NCI-H2107 treated with DMSO at 0.1 percent for 48 hours (cell line): Measurements from ENCODE around the gene LBP.
"Not testable (repeated sequence)": the region's sequence is repeated elsewhere in the genome, so short reads cannot be mapped to it uniquely, and the experiment has no call there.

Experiments
- DNase-seq: peaks from one replicate; lab custom pipeline; 2025; ENCODE audit not compliant: unreplicated experiment; lab: John Stamatoyannopoulos, UW

LBP gene

DNA sequence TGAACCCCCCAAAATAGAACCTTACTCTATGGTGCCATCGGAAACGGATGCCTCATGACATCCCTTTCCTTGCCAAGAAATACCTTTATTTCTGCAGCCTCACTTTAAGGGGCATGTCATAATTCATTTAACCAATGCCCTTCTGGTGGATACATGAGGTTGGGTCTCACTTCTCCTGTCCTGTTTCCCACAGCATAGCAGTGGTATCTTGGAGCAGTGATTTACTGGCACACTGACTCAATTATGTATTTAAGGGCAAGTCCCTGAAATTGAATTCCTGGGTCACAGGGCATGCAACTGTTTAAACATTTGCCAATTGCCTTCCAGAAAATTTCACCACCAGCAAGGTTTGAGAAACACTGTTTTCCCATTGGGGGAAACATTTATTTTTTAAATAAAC lies 639 bp upstream of the LBP start:
- DNase-seq: no peak

DNA sequence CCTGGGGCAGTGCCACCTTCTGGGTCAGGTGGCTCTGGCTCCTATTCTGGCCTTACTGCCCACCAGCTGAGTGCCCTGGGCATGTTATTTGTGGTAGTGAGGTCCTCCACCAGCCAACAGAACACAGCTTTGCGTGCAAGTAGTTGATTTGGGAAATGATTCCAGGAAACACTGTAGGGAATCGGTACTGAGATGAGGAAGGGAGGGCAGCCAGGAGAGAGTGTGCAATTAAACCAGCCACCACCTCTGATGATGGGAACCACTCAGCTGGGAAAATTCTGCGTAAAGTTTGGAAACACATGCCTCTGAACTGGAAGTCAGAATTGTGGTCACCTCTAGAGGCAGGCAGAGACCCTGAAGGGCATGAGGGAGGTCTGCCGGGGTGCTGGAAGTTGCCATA lies 459 bp downstream of the LBP start:
- DNase-seq: no peak

DNA sequence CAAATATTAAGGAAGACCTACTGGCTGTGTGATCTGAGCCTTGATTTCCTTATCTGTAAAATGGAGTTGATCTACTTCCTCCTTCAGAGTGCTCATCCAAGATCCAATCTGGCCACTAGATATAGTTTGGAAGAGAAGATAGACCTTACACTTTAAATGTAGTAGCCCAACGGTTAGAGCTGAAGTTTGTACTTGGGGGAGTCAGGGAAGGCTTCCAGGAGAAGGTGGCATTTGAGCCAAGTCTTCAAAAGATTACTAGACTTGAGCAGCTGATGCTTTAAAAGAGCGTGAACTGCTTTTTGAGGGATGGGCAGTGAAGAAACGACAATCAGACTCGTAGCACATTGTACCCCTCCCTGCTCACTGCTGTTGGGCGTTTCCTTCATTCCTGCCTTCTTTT lies 3.6 kb downstream of the LBP start:
- no peak for DNase-seq

DNA sequence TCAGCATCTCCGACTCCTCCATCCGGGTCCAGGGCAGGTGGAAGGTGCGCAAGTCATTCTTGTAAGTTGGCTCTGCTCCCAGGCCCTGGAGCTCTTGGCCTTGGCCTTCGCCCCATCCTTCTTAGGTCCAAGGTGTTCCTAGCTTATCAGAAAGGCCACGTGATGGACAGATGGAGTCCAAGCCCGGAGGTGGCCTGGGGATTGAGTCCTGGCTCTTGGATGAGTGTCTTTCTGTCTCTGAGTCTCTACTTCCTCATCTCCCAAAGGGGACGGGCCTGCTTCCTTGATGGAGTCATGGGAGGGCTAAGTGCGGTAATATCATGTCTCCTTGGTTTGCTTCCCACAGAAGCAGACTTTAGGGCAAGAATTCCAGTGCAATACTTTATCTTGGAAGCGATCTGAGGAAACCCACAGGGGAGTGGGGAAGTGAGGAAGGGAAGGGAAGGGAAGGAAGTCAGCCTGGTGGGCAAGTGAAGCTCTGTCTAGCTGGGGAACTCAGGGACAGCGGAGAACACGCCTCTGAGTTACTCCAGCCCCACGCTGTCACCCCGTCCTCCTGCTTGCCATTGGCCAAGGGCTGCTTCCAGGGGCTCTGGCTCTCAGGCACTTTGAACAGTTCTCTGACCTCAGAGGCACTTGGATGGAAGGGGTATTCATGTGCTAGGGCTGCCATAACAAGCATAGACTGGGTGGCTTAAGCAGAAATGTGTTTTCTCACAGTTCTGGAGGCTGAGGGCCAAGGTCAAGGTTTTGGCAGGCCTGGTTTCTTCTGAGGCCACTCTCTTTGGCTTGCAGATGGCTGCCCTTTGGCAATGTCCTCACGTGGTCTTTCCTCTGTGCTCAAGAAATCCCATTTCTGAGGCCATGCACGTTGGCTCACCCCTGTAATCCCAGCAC lies 4.8 kb downstream of the LBP start:
- DNase-seq: no peak

DNA sequence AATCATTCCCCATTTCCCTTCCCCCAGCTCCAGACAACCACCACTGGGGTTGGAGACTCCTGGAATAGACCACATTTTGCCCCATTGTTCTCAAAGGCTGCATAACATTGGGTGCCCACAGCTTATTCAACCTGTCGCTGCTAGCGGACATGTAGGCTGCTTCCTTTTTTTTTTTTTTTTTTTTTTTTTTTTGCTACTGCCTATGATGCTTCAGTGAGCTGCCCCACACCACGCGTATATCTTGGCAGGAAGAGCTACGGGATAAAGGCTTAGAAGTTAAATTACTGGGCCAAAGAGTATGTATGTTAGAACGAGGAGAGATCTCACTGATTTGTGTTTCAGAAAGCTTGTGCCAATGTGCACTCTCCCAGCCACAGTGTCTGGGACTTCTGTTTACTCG lies 7.0 kb downstream of the LBP start:
- no peak for DNase-seq

DNA sequence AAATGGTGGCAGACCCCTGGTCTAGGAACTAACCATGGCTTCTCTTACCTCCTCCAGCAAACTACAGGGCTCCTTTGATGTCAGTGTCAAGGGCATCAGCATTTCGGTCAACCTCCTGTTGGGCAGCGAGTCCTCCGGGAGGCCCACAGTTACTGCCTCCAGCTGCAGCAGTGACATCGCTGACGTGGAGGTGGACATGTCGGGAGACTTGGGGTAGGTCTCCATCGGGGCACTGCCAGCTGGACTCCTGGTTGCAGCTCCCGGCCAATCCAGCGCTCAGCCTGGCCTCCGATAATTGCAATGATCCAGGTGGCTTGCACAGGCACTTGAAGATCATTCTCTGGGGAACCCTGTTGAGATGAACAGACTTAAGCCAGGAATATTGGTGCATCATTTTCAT lies 7.9 kb downstream of the LBP start:
- DNase-seq: no peak

DNA sequence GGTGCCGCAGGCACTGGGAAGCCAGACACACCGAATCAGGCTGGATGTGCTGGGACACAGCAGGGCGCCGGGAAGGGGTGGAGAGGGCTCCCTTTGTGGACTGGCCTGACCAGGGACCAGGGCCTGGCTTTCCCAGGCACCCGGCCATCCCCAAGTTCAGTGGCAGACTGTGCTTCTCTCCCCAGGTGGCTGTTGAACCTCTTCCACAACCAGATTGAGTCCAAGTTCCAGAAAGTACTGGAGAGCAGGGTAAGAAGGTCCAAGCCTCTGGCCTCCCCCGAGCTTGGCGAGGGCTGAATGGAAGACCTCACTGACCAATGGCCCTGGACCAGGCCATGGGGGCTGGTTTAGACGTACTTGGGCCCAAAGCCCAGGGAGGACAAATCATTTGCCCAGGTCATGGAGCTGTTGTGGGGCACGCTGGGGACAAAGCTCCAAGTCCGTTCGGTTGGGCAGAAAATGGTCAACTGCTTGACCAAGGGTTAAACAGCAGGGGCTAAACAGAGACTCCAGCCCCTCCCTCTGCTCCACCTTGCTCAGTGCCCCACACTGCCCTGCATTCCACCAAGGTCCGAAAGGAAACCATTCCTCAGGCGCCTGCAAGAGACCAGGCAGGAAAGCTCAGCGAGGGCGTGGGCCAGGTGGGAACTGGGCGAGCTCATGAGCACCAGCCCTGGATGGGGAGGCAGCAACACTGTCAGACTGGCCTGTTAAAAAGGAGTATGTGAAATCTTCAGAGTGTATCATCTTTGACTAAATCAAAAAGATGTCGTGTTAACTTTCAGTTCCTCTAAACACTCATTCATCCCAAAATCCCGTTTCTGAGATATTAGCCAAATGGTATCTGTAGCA lies 9.1 kb downstream of the LBP start:
- no peak for DNase-seq

DNA sequence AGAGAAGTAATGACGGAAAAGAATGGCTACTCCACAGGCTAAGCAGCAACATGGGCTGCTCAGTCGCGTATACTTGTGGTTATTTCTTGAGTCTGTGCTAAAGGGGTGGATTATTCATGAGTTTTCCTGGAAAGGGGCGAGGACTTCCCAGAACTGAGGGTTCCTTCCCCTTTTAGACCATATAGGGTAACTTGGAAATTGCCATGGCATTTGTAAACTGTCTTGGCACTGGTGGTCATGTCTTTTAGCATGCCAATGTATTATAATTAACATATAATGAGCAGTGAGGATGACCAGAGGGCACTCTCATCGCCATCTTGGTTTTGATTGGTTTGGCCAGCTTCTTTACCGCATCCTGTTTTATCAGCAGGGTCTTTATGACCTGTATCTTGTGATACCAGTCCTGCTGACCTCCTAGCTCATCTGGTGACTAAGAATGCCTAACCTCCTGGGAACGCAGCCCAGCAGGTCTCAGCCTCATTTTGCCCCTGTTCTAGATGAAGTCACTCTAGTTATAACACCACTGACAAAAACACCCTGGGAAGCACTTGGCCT lies 11.4 kb downstream of the LBP start:
- no peak for DNase-seq

DNA sequence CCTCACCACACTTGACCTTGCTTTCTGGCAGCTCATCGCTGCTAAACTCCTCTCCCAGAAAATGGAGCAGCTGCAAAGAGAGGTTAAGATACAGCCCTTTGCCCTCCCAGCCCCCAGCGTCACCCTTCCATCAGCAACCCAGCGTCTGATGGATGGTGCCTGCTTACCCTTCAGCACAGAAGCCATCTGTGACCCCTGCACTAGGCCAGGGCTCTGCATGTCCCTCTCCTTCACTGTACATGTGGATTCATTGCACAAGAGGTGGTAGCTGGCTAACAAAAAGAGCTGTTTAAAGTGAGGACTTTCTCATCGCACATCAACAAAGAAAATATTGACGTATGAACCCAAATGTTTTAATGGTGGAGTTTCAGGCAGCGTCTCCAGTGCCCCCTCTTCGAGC lies 12.3 kb downstream of the LBP start:
- DNase-seq: no peak

DNA sequence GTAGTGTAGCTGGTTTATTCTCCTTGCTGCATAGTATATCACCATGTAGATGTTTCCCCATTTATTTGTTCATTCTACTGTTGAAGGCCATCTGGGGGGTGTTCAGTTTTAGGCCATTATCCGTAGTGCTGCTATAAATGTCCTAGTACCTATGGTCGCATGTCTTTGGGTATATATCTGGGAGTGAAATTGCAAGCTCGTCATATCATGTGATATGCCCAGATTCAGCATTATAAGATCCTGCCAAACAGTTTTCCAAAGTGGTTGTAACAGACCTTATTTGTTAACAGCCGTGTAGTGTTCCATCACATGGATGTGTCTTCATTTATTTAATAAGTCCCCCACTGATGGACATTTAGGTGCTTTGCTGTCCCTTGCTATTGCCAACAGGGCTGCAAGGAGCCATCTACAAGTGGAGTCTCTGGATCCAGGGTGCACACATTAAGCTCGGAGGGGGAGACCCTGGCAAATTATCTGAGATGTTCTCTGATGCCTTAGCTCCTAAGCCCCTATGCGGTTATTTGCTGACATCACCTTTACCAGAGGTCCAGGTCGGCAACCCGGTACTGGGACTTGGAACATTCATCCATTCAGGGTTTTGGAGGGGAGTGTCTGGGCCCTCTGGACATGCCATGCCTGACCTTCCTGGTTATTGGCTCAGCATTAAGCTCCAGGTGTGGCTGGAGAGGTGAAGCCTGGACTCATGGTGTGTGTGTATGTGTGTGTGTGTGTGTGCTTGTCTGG lies 16.9 kb downstream of the LBP start:
- DNase-seq: no peak

DNA sequence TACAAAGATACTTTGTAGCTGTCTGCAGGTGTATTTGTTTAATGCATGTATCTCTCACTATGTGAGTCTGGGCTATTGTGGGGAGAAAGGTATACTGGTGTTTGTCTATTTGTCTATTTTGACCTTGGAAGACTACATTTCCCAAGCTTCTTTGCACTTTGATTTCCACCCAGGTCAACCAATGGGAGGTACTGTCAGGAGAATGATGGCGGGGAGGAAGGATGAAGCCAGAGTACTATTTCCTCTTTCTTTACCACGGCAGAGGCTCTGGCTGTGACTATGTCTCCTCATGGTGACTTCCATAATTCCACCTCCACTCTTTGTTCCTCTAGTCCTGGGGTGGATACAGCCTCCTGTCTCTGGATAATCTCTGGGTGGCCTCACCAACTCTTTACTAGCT lies 23.1 kb downstream of the LBP start:
- no peak for DNase-seq

DNA sequence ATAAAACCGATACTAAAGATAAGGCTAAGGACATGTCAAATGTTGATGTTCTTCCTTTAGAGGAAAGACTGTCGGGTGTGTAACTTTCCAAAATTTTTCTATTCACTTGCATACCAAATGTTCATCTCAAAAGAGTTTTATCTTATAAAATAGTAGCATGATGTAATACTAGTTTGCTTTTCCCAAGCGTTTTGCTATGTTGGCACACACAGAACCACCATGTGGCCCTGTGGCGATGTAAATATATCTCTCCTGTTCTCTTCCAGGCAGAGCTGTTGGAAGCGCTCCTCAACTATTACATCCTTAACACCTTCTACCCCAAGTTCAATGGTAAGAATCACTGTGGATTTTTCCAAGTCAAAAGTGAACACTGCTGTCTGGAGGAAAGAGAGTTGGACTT lies 26.5 kb downstream of the LBP start:
- no peak for DNase-seq

DNA sequence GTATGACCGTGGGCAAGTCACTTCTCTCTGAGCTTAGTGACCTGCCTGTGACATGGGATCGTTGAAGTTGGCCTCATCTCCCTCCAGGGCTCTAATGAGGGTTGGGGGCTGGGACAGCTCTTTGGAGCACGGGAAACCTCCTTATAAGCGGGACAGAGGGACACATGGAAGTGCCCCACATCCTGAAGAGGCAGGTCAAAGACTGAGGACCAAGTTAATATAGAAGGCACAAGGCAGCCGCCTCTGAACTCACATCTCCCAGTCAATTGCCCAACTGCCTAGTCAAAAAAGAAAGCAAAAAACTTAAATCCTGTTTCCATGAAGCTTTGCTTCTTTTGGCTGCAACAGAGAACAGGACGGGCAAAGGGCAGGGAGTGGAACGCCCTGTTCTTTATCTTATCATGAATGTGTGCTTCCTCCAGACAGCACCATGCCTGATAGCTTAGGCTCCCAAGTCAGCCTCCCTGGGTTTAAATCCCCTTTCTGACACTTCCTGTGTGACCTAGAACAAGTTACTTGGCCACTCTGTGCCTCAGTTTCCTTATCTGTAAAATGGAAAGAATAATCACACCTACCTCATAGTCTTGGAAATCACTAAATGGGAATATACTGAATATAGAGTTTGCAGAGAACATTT lies 27.1 kb downstream of the LBP start:
- no peak for DNase-seq

DNA sequence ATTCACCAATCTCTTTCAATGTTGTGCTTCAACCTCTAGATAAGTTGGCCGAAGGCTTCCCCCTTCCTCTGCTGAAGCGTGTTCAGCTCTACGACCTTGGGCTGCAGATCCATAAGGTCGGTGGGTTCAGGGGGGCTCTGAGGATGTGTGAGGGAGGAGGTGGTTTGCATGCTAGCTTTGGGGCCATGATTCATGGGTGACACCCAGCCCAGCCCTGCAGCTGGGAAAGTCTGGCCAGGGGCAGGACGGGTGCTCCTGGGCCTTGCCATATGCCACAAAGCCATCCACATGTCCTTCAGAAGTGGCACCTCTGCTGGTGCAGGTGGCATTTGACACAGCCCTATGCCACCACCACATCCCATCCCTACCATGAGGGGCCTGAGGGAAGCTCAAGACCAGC lies 27.6 kb downstream of the LBP start:
- DNase-seq: no peak

DNA sequence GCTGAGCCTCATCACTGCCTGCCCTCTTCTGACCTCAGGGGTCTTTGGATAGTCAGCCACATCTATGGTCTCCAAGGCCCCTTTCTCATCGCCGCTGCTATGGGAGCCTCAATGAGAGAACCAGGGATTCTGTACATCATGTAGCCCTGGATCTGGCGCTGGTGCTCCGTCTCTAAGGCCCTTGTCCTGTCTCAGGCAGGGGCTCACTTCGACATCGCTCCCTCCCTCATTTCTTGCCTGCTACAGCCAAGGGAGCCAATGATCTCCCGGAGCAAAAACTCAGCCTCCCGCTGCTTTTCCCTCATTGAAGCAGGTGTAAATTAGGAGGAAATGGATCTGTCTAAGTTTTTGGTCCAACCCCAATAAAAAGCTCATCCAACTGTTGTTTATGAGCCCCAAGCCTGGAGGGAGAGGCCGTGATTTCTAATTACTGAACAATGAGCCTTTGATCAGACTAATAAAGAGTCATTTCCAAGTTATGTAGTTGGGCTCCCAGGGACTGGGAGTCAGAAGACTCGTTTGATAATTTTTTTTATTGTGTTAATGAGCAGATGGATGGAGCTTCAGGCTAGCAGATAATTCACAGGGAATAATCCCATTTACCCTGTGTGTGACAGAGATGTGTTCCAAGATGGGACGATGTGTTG lies 30.9 kb downstream of the LBP start:
- no peak for DNase-seq

DNA sequence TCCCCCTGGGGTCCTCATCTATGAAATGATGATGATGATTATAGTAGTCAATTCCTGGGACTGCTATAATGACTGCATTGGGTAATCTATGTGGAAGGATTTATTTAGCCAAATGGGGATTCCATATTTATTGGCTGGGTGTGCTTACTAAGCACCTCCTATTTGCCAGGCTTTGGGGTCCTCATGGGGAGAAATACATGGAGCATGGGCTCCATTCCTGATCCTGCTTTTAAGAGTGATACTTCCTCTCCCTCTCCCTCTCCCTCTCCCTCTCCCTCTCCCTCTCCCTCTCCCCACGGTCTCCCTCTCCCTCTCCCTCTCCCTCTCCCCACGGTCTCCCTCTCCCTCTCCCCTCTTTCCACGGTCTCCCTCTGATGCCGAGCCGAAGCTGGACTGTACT lies 31.6 kb downstream of the LBP start:
- DNase-seq: not testable (repeated sequence)

DNA sequence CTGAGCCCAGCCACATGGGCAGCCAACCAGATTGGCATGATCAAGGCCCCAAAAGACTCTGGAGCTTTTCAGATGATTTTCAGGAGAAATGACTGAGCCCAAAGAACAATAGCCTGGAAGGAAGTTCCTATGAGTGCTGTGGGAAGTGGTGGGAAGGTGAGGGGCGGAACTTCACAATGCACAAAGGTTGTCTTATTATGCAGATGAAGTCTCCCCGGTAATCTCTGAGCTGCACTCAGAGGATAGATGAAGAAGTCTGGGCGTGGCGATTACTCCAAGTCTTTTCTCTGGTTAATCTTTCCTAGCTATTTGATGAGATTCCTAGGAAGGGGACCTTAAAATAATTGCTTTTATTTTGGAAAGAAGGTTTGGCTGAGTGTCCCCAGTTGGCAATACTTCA lies 36.9 kb downstream of the LBP start:
- DNase-seq: no peak

DNA sequence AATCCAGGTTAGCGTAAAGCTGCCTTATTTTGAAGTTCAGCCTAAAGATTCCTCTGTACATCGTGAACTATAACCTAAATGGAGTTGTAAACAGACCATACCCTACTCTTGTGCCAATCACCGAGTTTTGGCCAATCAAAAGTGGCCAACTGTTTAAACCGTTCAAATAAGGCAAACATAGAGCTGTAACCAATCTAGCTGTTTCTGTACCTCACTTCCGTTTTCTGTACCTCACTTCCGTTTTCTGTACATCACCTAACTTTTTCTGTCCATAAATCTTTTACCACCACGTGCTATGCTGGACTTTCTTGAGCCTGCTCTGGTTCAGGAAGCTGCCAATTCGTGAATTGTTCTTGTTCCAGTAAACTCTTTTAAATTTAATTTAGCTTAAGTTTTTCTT lies 39.7 kb downstream of the LBP start:
- no peak for DNase-seq

DNA sequence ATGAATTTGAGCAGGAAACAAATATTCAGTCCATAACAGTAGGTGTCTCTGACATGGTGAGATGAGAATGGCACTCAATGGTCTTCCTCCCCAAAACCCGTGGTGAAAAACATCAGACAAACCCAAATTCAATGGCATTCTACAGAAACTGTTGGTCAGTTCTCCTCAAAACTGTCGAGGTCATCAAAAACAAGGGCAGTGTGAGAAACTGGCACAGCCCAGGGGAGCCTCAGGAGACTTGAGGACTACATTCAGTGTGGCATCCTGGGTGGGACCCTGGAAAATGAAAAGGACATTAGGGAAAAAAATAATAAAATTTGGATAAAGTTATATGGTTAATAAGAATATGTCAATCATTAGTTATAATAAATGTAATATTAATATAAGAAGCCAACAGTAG lies 40.6 kb downstream of the LBP start:
- DNase-seq: no peak

DNA sequence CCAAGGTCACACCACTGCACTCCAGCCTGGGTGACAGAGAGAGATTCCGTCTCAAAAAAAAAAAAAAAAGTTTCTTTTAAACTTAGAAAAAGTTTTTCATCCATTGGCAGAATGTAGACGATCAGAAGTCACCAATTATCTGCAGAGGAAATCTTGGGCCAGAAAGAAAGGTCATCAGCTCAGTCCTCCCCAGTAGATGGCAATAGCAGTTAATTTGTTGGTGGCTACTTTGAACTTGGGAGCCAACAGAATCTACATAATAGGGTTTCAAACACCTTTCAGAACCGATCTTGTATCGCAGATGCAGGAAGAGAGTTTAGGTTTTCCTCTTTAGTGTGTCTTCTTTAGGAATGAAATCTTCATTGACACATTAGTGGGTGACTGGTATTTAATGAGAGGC lies 41.7 kb downstream of the LBP start:
- no peak for DNase-seq
